Ishikawa (cell line): Measurements from ENCODE around the gene STX4.

Experiments used
- CEBPB ChIP-seq: IDR thresholded peaks from 2 replicates; pipeline ENCODE4 v1.6.1; 2012
- CREB1 ChIP-seq: IDR thresholded peaks from 2 replicates; pipeline ENCODE4 v1.6.1; 2012; ENCODE audit warnings: low read depth
- EGR1 ChIP-seq: IDR thresholded peaks from 2 replicates; pipeline ENCODE4 v1.6.1; 2012
- EP300 ChIP-seq: IDR thresholded peaks from 2 replicates; pipeline ENCODE4 v1.6.1; 2012; ENCODE audit warnings: borderline replicate concordance
- FOXM1 ChIP-seq: IDR thresholded peaks from 2 replicates; pipeline ENCODE4 v1.6.1; 2012; ENCODE audit warnings: low read depth, borderline replicate concordance
- NFIC ChIP-seq: IDR thresholded peaks from 2 replicates; pipeline ENCODE4 v1.6.1; 2012
- RAD21 ChIP-seq: IDR thresholded peaks from 2 replicates; pipeline ENCODE4 v1.6.1; 2012; ENCODE audit warnings: low read depth
- TAF1 ChIP-seq: IDR thresholded peaks from 2 replicates; pipeline ENCODE4 v1.6.1; 2012; ENCODE audit warnings: low read depth, mild to moderate bottlenecking
- TCF12 ChIP-seq: IDR thresholded peaks from 2 replicates; pipeline ENCODE4 v1.6.1; 2012; ENCODE audit warnings: low read depth
- TEAD4 ChIP-seq: IDR thresholded peaks from 2 replicates; pipeline ENCODE4 v1.6.1; 2012
- YY1 ChIP-seq: IDR thresholded peaks from 2 replicates; pipeline ENCODE4 v1.6.1; 2012; ENCODE audit warnings: low read depth
- ZBTB7A ChIP-seq: IDR thresholded peaks from 2 replicates; pipeline ENCODE4 v1.6.1; 2012; ENCODE audit warnings: low read depth
- TF ChIP-seq, protein P1 (sequence below): IDR thresholded peaks from 2 replicates; pipeline ENCODE4 v1.6.1; 2012
- TF ChIP-seq, protein P2 (sequence below): IDR thresholded peaks from 2 replicates; pipeline ENCODE4 v1.6.1; 2012; ENCODE audit warnings: low read depth, mild to moderate bottlenecking
- TF ChIP-seq, protein P3 (sequence below): IDR thresholded peaks from 2 replicates; pipeline ENCODE4 v1.6.1; 2012

STX4 gene

DNA sequence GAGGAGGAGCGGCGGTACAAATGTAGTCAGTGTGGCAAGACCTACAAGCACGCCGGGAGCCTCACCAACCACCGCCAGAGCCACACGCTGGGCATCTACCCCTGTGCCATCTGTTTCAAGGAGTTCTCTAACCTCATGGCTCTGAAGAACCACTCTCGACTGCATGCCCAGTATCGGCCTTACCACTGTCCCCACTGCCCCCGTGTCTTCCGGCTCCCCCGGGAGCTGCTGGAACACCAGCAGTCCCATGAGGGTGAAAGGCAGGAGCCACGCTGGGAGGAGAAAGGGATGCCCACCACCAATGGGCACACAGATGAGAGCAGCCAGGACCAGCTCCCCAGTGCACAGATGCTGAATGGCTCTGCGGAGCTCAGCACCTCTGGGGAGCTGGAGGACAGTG lies 43.7 kb downstream of the STX4 start:
- TF ChIP-seq NFIC (no peak), TCF12 (no peak), EGR1 (no peak), ZBTB7A (no peak), YY1 (no peak), EP300 (no peak), RAD21 (no peak), TAF1 (no peak), CEBPB (no peak), TEAD4 (no peak), FOXM1 (no peak), CREB1 (no peak)
- TF ChIP-seq, protein P1, sequence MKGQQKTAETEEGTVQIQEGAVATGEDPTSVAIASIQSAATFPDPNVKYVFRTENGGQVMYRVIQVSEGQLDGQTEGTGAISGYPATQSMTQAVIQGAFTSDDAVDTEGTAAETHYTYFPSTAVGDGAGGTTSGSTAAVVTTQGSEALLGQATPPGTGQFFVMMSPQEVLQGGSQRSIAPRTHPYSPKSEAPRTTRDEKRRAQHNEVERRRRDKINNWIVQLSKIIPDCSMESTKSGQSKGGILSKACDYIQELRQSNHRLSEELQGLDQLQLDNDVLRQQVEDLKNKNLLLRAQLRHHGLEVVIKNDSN, result no peak
- TF ChIP-seq, protein P2, sequence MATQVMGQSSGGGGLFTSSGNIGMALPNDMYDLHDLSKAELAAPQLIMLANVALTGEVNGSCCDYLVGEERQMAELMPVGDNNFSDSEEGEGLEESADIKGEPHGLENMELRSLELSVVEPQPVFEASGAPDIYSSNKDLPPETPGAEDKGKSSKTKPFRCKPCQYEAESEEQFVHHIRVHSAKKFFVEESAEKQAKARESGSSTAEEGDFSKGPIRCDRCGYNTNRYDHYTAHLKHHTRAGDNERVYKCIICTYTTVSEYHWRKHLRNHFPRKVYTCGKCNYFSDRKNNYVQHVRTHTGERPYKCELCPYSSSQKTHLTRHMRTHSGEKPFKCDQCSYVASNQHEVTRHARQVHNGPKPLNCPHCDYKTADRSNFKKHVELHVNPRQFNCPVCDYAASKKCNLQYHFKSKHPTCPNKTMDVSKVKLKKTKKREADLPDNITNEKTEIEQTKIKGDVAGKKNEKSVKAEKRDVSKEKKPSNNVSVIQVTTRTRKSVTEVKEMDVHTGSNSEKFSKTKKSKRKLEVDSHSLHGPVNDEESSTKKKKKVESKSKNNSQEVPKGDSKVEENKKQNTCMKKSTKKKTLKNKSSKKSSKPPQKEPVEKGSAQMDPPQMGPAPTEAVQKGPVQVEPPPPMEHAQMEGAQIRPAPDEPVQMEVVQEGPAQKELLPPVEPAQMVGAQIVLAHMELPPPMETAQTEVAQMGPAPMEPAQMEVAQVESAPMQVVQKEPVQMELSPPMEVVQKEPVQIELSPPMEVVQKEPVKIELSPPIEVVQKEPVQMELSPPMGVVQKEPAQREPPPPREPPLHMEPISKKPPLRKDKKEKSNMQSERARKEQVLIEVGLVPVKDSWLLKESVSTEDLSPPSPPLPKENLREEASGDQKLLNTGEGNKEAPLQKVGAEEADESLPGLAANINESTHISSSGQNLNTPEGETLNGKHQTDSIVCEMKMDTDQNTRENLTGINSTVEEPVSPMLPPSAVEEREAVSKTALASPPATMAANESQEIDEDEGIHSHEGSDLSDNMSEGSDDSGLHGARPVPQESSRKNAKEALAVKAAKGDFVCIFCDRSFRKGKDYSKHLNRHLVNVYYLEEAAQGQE, result no peak
- TF ChIP-seq, protein P3, sequence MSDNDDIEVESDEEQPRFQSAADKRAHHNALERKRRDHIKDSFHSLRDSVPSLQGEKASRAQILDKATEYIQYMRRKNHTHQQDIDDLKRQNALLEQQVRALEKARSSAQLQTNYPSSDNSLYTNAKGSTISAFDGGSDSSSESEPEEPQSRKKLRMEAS, result no peak

DNA sequence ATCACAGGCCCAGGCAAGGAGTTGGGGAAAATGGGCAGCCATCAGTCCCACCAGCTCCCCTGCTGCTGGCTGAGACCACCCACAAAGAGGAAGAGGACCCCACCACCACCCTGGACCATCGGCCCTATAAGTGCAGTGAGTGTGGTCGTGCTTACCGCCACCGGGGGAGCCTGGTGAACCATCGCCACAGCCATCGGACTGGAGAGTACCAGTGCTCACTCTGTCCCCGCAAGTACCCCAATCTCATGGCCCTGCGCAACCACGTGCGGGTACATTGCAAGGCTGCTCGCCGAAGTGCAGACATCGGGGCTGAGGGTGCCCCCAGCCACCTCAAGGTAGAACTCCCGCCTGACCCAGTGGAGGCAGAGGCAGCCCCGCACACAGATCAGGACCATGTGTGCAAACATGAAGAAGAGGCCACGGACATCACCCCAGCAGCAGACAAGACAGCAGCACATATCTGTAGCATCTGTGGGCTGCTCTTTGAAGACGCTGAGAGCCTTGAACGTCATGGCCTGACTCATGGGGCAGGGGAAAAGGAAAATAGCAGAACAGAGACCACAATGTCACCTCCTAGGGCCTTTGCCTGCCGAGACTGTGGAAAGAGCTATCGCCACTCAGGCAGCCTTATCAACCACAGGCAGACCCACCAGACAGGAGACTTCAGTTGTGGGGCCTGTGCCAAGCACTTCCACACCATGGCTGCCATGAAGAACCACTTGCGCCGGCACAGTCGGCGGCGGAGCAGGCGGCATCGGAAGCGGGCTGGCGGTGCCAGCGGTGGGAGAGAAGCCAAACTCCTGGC lies 44.4 kb downstream of the STX4 start:
- TF ChIP-seq RAD21 (no peak), NFIC (no peak), ZBTB7A (no peak), CREB1 (no peak), FOXM1 (no peak), EP300 (no peak), YY1 (no peak), TCF12 (no peak), TAF1 (no peak), CEBPB (no peak), EGR1 (no peak), TEAD4 (no peak)
- TF ChIP-seq, protein P2, result no peak
- TF ChIP-seq, protein P1, result no peak
- TF ChIP-seq, protein P3, result no peak

DNA sequence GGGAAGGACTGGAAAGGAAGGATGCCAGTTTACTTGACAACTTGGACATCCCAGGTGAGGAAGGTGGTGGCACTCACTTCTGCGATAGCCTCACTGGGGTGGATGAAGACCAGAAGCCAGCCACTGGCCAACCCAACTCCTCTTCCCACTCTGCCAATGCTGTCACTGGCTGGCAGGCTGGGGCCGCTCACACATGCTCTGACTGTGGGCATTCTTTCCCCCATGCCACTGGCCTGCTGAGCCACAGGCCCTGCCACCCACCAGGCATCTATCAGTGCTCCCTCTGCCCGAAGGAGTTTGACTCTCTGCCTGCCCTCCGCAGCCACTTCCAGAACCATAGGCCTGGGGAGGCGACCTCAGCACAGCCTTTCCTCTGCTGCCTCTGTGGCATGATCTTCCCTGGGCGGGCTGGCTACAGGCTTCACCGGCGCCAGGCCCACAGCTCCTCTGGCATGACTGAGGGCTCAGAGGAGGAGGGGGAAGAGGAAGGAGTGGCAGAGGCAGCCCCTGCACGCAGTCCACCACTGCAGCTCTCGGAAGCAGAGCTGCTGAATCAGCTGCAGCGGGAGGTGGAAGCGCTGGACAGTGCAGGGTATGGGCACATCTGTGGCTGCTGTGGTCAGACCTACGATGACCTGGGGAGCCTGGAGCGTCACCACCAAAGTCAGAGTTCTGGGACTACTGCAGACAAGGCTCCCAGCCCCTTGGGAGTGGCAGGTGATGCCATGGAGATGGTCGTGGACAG lies 45.4 kb downstream of the STX4 start:
- TF ChIP-seq NFIC, result no peak
- TF ChIP-seq RAD21, result no peak
- TF ChIP-seq TAF1, result no peak
- TF ChIP-seq, protein P2, result no peak
- no peak for TF ChIP-seq EP300
- no peak for TF ChIP-seq TEAD4
- TF ChIP-seq YY1, result no peak
- TF ChIP-seq FOXM1, result no peak
- no peak for TF ChIP-seq ZBTB7A
- TF ChIP-seq EGR1, result no peak
- TF ChIP-seq TCF12, result no peak
- TF ChIP-seq, protein P1, result no peak
- TF ChIP-seq, protein P3, result no peak
- TF ChIP-seq CREB1, result no peak
- TF ChIP-seq CEBPB, result no peak
